ENCODE measurements around the gene MAPK1IP1L.

MAPK1IP1L gene

GRCh38 chr14:55097881-55098560 lies 46.6 kb downstream of the MAPK1IP1L start:
- DNase-seq (ENCODE audit: low spot score) = no peak

- DNase-seq (ENCODE audit: low spot score) = no peak
Observed at GRCh38 chr14:55098561-55098898, 47.1 kb downstream of the MAPK1IP1L start.

GRCh38 chr14:55099756-55100155 lies 48.3 kb downstream of the MAPK1IP1L start:
- DNase-seq (ENCODE audit: low spot score) = no peak

- no peak for DNase-seq (ENCODE audit: low spot score)
Observed at GRCh38 chr14:55101698-55102097, 50.3 kb downstream of the MAPK1IP1L start.

GRCh38 chr14:55102141-55102621 lies 50.7 kb downstream of the MAPK1IP1L start:
- peak; percentile 71 for DNase-seq (ENCODE audit: low spot score)

GRCh38 chr14:55103005-55103640 lies 51.7 kb downstream of the MAPK1IP1L start:
- DNase-seq (ENCODE audit: low spot score) = peak; percentile 96

GRCh38 chr14:55103971-55104954 lies 52.8 kb downstream of the MAPK1IP1L start:
- DNase-seq (ENCODE audit: low spot score) = peak; percentile 29

- DNase-seq (ENCODE audit: low spot score) = no peak
Observed at GRCh38 chr14:55105991-55106390, 54.5 kb downstream of the MAPK1IP1L start.

- peak; percentile 89 for DNase-seq (ENCODE audit: low spot score)
Observed at GRCh38 chr14:55107766-55108554, 56.5 kb downstream of the MAPK1IP1L start.

GRCh38 chr14:55109836-55110235 lies 58.4 kb downstream of the MAPK1IP1L start:
- no peak for DNase-seq (ENCODE audit: low spot score)

- no peak for DNase-seq (ENCODE audit: low spot score)
Observed at GRCh38 chr14:55111122-55111708, 59.8 kb downstream of the MAPK1IP1L start.

GRCh38 chr14:55114720-55115119 lies 63.3 kb downstream of the MAPK1IP1L start:
- DNase-seq (ENCODE audit: low spot score) = no peak

- DNase-seq (ENCODE audit: low spot score) = no peak
Observed at GRCh38 chr14:55115460-55115859, 64.0 kb downstream of the MAPK1IP1L start.

- no peak for DNase-seq (ENCODE audit: low spot score)
Observed at GRCh38 chr14:55115861-55116245, 64.4 kb downstream of the MAPK1IP1L start.

GRCh38 chr14:55116246-55117030 lies 65.0 kb downstream of the MAPK1IP1L start:
- no peak for DNase-seq (ENCODE audit: low spot score)

- no peak for DNase-seq (ENCODE audit: low spot score)
Observed at GRCh38 chr14:55117803-55118441, 66.5 kb downstream of the MAPK1IP1L start.

GRCh38 chr14:55118761-55119160 lies 67.3 kb downstream of the MAPK1IP1L start:
- no peak for DNase-seq (ENCODE audit: low spot score)

Data from LoVo (cell line).